LHCN-M2 (cell line): ENCODE data around the gene MED12L. TPM values are rescaled to one million over a fixed set of nuclear protein-coding genes. Genes with fewer than 3 reads are reported as not detected.

ENCODE experiments used
- DNase-seq: peaks from one replicate; pipeline ENCODE4 v3.0.0-alpha.2; 2012; ENCODE audit warnings: low read depth
- total RNA-seq: library from RNA; depleted of rRNA; stranded (reverse); fragments of >200 nt; gene quantifications from 2 replicates; pipeline ENCODE4 v1.2.3, GENCODE V29; 2014

MED12L gene
- total RNA-seq, 1 experiment from 2014 or later, result not detected

- no peak for DNase-seq
These were observed 163.4 kb downstream of the MED12L start for GRCh38 chr3:151248772-151249337.

- no peak for DNase-seq
These were observed 171.3 kb downstream of the MED12L start for GRCh38 chr3:151256749-151257148.

GRCh38 chr3:151259664-151260063 lies 174.2 kb downstream of the MED12L start:
- no peak for DNase-seq

GRCh38 chr3:151262871-151263525 lies 177.5 kb downstream of the MED12L start:
- DNase-seq, result no peak

GRCh38 chr3:151264605-151265004 lies 179.1 kb downstream of the MED12L start:
- DNase-seq, result no peak

- DNase-seq, result no peak
These were observed 179.7 kb downstream of the MED12L start for GRCh38 chr3:151265166-151265565.

GRCh38 chr3:151265866-151266265 lies 180.4 kb downstream of the MED12L start:
- no peak for DNase-seq

- DNase-seq, result no peak
These were observed 181.6 kb downstream of the MED12L start for GRCh38 chr3:151267066-151267465.

GRCh38 chr3:151268267-151269235 lies 183.1 kb downstream of the MED12L start:
- no peak for DNase-seq

GRCh38 chr3:151269631-151270030 lies 184.2 kb downstream of the MED12L start:
- no peak for DNase-seq

- no peak for DNase-seq
These were observed 189.6 kb downstream of the MED12L start for GRCh38 chr3:151275091-151275490.

GRCh38 chr3:151276038-151276686 lies 190.7 kb downstream of the MED12L start:
- no peak for DNase-seq

- DNase-seq, result no peak
These were observed 191.2 kb downstream of the MED12L start for GRCh38 chr3:151276687-151277042.

- no peak for DNase-seq
These were observed 192.8 kb downstream of the MED12L start, which contains the start of gene P2RY14 for GRCh38 chr3:151278230-151278629. TSS of gene P2RY14 (minus strand) at chr3:151278542. CDS start at chr3:151214316, 64,226 bp downstream.

GRCh38 chr3:151281671-151282324 lies 196.3 kb downstream of the MED12L start:
- DNase-seq, result no peak

GRCh38 chr3:151282921-151283320 lies 197.5 kb downstream of the MED12L start:
- DNase-seq, result peak; percentile 36

- no peak for DNase-seq
These were observed 197.9 kb downstream of the MED12L start for GRCh38 chr3:151283387-151283786.

GRCh38 chr3:151283907-151284461 lies 198.5 kb downstream of the MED12L start:
- DNase-seq, result no peak

GRCh38 chr3:151285940-151286339 lies 200.5 kb downstream of the MED12L start:
- DNase-seq, result no peak

GRCh38 chr3:151289445-151289844 lies 204.0 kb downstream of the MED12L start:
- DNase-seq, result no peak

- DNase-seq, result peak; percentile 15
These were observed 205.2 kb downstream of the MED12L start for GRCh38 chr3:151290673-151291072.
